PC-9 (cell line): ENCODE results near the gene TBC1D5. TPM values are rescaled to one million over a fixed set of nuclear protein-coding genes. Genes with fewer than 3 reads are reported as not detected.

Experiments
- BruUV-seq: library from RNA; stranded (reverse); fragments of 400-500 nt; replicated peaks from 2 replicates; lab custom pipeline; 2021; lab: Mats Ljungman, UMichigan
- CTCF ChIA-PET: fragments of 300-600 bp; sonication (Branson Sonifier 250); formaldehyde crosslinking; loops from one replicate; lab custom pipeline; 2022; ENCODE audit warnings: antibody characterized with exemption; lab: Charles Lee
- POLR2A ChIA-PET: fragments of 300-600 bp; sonication (Branson Sonifier 250); formaldehyde crosslinking; loops from one replicate; lab custom pipeline; 2022; ENCODE audit warnings: antibody characterized with exemption; ENCODE audit not compliant: unreplicated experiment; lab: Charles Lee
- DNase-seq, 2 experiments: peaks; one replicate each; pipeline versions ENCODE4 v3.0.0 to v3.0.0-alpha.2; 2015 to 2022; ENCODE audit warnings: mixed read lengths in 1 of 2
- H2AFZ ChIP-seq: fragments of 200-600 bp; sonication (generic); 2 replicates; pipeline ENCODE4 v1.8.1; 2017; ENCODE audit warnings: antibody characterized with exemption
- H3F3A ChIP-seq: fragments of 200-600 bp; sonication (generic); 2 replicates; pipeline ENCODE4 v1.8.1; 2017; ENCODE audit warnings: antibody characterized with exemption, mild to moderate bottlenecking, low read depth; ENCODE audit not compliant: insufficient read depth
- H3K27ac ChIP-seq: fragments of 200-600 bp; sonication (generic); 2 replicates; pipeline ENCODE4 v1.6.1; 2016; ENCODE audit warnings: mixed run types
- H3K27me3 ChIP-seq: fragments of 200-600 bp; sonication (generic); 2 replicates; pipeline ENCODE4 v1.6.1; 2016; ENCODE audit warnings: low read depth, mixed run types; ENCODE audit not compliant: insufficient read depth
- H3K36me3 ChIP-seq: fragments of 200-600 bp; sonication (generic); 2 replicates; pipeline ENCODE4 v1.6.1; 2016; ENCODE audit warnings: low read depth, mixed run types
- H3K4me1 ChIP-seq: fragments of 200-600 bp; sonication (generic); replicated peaks from 2 replicates; pipeline ENCODE4 v1.6.1; 2016; ENCODE audit warnings: mixed run types; ENCODE audit not compliant: insufficient read depth
- H3K4me2 ChIP-seq: fragments of 200-600 bp; sonication (generic); 2 replicates; pipeline ENCODE4 v1.6.1; 2017; ENCODE audit warnings: mixed run types
- H3K4me3 ChIP-seq: fragments of 200-600 bp; sonication (generic); 2 replicates; pipeline ENCODE4 v1.6.1; 2016; ENCODE audit warnings: mixed run types
- H3K79me2 ChIP-seq: fragments of 200-600 bp; sonication (generic); 2 replicates; pipeline ENCODE4 v1.6.1; 2017; ENCODE audit warnings: low read depth, mixed run types
- H3K9me2 ChIP-seq: fragments of 200-600 bp; sonication (generic); 2 replicates; pipeline ENCODE4 v1.8.1; 2017; ENCODE audit warnings: mild to moderate bottlenecking; ENCODE audit not compliant: insufficient read depth
- H3K9me3 ChIP-seq: fragments of 200-600 bp; sonication (generic); 2 replicates; pipeline ENCODE4 v1.8.1; 2016; ENCODE audit warnings: low read depth; ENCODE audit not compliant: insufficient read depth
- H4K20me1 ChIP-seq: fragments of 200-600 bp; sonication (generic); 2 replicates; pipeline ENCODE4 v1.8.1; 2017; ENCODE audit not compliant: insufficient read depth
- CTCF ChIP-seq: fragments of 200-600 bp; sonication (generic); conservative IDR thresholded peaks from 2 replicates; pipeline ENCODE4 v1.6.1; 2017; ENCODE audit warnings: mixed run types, antibody characterized with exemption, mild to moderate bottlenecking, moderate library complexity
- EZH2 ChIP-seq: fragments of 200-600 bp; sonication (generic); IDR thresholded peaks from 2 replicates; pipeline ENCODE4 v1.8.0; 2017; ENCODE audit warnings: antibody characterized with exemption, low read depth
- intact Hi-C: fragments of 100-400 bp; cut with micrococcal nuclease; formaldehyde crosslinking; loops from one replicate; pipeline ENCODE4 v1.10.0; 2022; ENCODE audit not compliant: unreplicated experiment
- total RNA-seq: library from RNA; stranded (reverse); gene quantifications from 2 replicates; pipeline ENCODE4 v1.2.3, GENCODE V29; 2021

TBC1D5 gene
- total RNA-seq, 1 experiment from 2014 or later: 54.0 TPM

DNA sequence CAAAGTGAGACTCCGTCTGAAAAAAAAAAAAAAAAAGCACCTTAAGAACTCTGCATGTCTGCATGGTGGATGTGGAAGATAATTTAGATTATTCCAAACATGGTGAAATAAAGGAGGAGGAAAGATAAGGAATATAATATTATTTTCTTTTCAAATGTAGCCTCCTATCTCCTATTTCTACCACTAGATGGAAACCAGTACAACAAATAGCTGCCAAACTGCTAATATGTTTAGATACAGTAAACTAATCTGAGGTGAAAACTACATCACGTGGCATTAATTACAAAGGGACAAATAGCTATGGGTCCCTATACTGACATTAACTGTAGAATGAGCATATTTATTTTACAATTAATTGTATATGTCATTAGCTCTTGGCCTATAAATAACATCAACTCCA, 197.8 kb downstream of the TBC1D5 start:
- no peak overlapping the region for H3K27ac ChIP-seq
- no peaks in the 10 kb centered on the region for H3K79me2 ChIP-seq
- H3K9me3 ChIP-seq: no peaks in the 10 kb centered on the region
- H3K27me3 ChIP-seq: no peaks in the 10 kb centered on the region
- intact Hi-C loops: no loop called here
- H2AFZ ChIP-seq: no peak overlapping the region
- H4K20me1 ChIP-seq: no peaks in the 10 kb centered on the region
- no peak overlapping the region for H3K4me2 ChIP-seq
- no peaks in the 10 kb centered on the region for H3K9me2 ChIP-seq
- TF ChIP-seq EZH2 (no peak), CTCF (peak; percentile 47; the same call in 1 of the 2 replicates)
- no peaks in the 10 kb centered on the region for H3K4me1 ChIP-seq
- BruUV-seq: no TSS peak
- no peaks in the 10 kb centered on the region; the same call in 1 of the 2 replicates for H3F3A ChIP-seq
- H3K4me3 ChIP-seq: no peak overlapping the region
- POLR2A ChIA-PET: no interaction called here
- no peak for DNase-seq
- CTCF ChIA-PET: no interaction called here
- H3K36me3 ChIP-seq: no peaks in the 10 kb centered on the region

DNA sequence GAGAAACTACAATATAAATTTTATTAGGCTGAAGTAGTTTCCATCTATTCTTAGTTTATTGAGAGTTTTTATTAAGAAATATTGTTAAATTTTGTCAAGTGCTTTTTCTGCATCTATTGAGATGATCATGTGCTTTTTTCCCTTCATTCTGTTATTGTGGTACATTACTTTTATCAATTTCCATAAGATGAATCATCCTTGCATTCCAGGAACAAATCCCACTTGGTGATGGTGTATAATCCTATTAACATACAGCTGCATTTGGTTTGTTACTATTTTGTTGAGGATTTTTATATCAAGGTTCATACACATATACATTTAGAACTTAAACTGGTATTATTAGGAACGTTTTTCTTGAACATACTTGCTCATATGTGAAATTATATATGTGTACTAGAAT, 199.8 kb downstream of the TBC1D5 start:
- no peak for DNase-seq
- no peaks in the 10 kb centered on the region for H3K9me3 ChIP-seq
- no peak overlapping the region for H3K27ac ChIP-seq
- H3K36me3 ChIP-seq: no peaks in the 10 kb centered on the region
- no peaks in the 10 kb centered on the region; the same call in 1 of the 2 replicates for H3F3A ChIP-seq
- BruUV-seq: no TSS peak
- POLR2A ChIA-PET: no interaction called here
- no peaks in the 10 kb centered on the region for H3K79me2 ChIP-seq
- no peak overlapping the region for H2AFZ ChIP-seq
- H3K4me3 ChIP-seq: no peak overlapping the region
- no peaks in the 10 kb centered on the region for H3K27me3 ChIP-seq
- CTCF ChIA-PET: no interaction called here
- H3K4me1 ChIP-seq: no peaks in the 10 kb centered on the region
- intact Hi-C loops: no loop called here
- H3K9me2 ChIP-seq: no peaks in the 10 kb centered on the region
- no peak overlapping the region for H3K4me2 ChIP-seq
- no peak for TF ChIP-seq EZH2
- no peak for TF ChIP-seq CTCF
- no peaks in the 10 kb centered on the region for H4K20me1 ChIP-seq

DNA sequence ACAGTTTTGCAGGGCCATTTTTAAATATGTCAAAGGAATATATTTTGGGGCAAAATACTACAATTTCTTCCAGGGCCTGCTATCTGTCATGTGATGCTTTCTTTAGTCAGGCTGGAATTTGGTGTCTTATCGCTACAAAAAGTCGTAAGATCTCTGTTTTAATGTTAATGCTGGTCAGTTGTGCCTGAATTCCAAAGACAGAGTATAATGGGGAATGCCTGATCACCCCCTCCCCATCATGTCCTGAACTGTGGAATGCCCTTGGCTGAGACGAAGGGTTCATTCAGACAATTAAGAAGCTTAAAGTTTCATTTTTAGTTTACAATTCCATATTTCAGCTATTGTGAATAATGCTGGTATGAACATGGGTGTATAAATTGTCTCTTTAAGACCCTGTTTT, 203.0 kb downstream of the TBC1D5 start:
- TF ChIP-seq CTCF: no peak
- no peak for TF ChIP-seq EZH2
- BruUV-seq: no TSS peak
- Histone ChIP-seq H3K9me3 (no peaks in the 10 kb centered on the region), H4K20me1 (no peaks in the 10 kb centered on the region), H3F3A (no peaks in the 10 kb centered on the region; the same call in 1 of the 2 replicates), H2AFZ (no peak overlapping the region), H3K4me1 (no peaks in the 10 kb centered on the region), H3K4me2 (no peak overlapping the region), H3K36me3 (no peaks in the 10 kb centered on the region), H3K4me3 (no peak overlapping the region), H3K79me2 (no peaks in the 10 kb centered on the region), H3K27me3 (no peaks in the 10 kb centered on the region), H3K27ac (no peak overlapping the region), H3K9me2 (no peaks in the 10 kb centered on the region)
- ChIA-PET CTCF (no interaction called here), POLR2A (no interaction called here)
- DNase-seq: no peak
- intact Hi-C loops: no loop called here
